ENCODE results near the gene ATP10A. TPM values are rescaled to one million over a fixed set of nuclear protein-coding genes. Genes with fewer than 3 reads are reported as not detected.
A peak's percentile ranks its signal among the peaks of the same experiment; 100 is the strongest.

ATP10A gene
- total RNA-seq, 4 donors from 2014 or later, result 8.1 to 36.0 (median 17.9) TPM

DNA sequence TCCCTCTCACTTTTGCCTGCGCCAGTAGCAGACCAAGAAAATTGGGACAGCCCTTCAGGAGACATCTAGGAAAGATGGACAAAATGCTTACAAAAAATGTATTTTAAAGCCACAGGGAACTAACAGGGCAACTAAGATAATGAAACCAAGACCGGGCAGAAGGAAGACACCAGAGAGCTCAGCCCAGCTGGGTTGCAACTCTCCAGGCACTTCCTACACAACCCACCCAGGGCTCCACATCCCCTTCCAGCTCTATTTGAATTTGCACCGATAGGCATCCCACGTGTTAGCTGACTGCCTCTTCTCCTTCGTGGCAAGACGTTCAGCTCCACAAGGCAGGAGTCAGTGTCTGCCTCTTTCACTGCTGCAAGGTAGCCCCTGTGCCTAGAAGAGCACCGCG, 6.6 kb upstream of the ATP10A start:
- Histone ChIP-seq H3K9me3 (no peaks in the 10 kb centered on the region), H3K4me1 (no peaks in the 10 kb centered on the region), H3K27me3 (no peaks in the 10 kb centered on the region), H3K36me3 (no peaks in the 10 kb centered on the region), H3K4me3 (no peak overlapping the region), H3K27ac (no peak overlapping the region)
- 62% methylated on average over 8 of the region's 8 CpGs for WGBS, 2 donors
- DNase-seq (ENCODE audit: low spot score in 2 of 2), result no peak
- TF ChIP-seq, protein P1, sequence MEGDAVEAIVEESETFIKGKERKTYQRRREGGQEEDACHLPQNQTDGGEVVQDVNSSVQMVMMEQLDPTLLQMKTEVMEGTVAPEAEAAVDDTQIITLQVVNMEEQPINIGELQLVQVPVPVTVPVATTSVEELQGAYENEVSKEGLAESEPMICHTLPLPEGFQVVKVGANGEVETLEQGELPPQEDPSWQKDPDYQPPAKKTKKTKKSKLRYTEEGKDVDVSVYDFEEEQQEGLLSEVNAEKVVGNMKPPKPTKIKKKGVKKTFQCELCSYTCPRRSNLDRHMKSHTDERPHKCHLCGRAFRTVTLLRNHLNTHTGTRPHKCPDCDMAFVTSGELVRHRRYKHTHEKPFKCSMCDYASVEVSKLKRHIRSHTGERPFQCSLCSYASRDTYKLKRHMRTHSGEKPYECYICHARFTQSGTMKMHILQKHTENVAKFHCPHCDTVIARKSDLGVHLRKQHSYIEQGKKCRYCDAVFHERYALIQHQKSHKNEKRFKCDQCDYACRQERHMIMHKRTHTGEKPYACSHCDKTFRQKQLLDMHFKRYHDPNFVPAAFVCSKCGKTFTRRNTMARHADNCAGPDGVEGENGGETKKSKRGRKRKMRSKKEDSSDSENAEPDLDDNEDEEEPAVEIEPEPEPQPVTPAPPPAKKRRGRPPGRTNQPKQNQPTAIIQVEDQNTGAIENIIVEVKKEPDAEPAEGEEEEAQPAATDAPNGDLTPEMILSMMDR (IDR thresholded peaks at IDR 0.05), result no peak
- no peak for TF ChIP-seq POLR2A (IDR thresholded peaks at IDR 0.05)

GRCh38 chr15:25866874-25867273, 3.7 kb upstream of the ATP10A start:
- TF ChIP-seq POLR2A (IDR thresholded peaks at IDR 0.05) (no peak), EP300 (IDR thresholded peaks at IDR 0.05) (no peak)
- TF ChIP-seq, protein P1 (IDR thresholded peaks at IDR 0.05), result no peak
- Histone ChIP-seq H3K4me1 (peaks cover 0 to 19% (median 0%) of the 10 kb centered on the region in 4 donors), H3K9me3 (no peaks in the 10 kb centered on the region), H3K4me3 (no peak overlapping the region), H3K27ac (no peak overlapping the region), H3K27me3 (peaks cover 0 to 4% of the 10 kb centered on the region in 2 donors), H3K36me3 (no peaks in the 10 kb centered on the region)
- WGBS, 2 donors, result 92 to 93% methylated on average over 7 of the region's 7 CpGs
- DNase-seq (ENCODE audit: low spot score in 2 of 2), result no peak

GRCh38 chr15:25866251-25866650, 3.1 kb upstream of the ATP10A start:
- 92 to 96% methylated on average over 8 of the region's 8 CpGs for WGBS, 2 donors
- TF ChIP-seq, protein P1 (IDR thresholded peaks at IDR 0.05), result no peak
- TF ChIP-seq POLR2A (IDR thresholded peaks at IDR 0.05) (no peak), EP300 (IDR thresholded peaks at IDR 0.05) (no peak)
- H3K27ac ChIP-seq, result no peak overlapping the region
- no peak for DNase-seq (ENCODE audit: low spot score in 2 of 2)
- no peaks in the 10 kb centered on the region for H3K36me3 ChIP-seq
- H3K27me3 ChIP-seq, result peaks cover 0 to 4% of the 10 kb centered on the region in 2 donors
- H3K4me3 ChIP-seq, result no peak overlapping the region
- no peaks in the 10 kb centered on the region for H3K9me3 ChIP-seq
- H3K4me1 ChIP-seq, result peaks cover 0 to 26% (median 2%) of the 10 kb centered on the region in 4 donors

GRCh38 chr15:25864966-25865365, 1.8 kb upstream of the ATP10A start:
- WGBS, 2 donors, result 90 to 92% methylated on average over 3 of the region's 3 CpGs

DNA sequence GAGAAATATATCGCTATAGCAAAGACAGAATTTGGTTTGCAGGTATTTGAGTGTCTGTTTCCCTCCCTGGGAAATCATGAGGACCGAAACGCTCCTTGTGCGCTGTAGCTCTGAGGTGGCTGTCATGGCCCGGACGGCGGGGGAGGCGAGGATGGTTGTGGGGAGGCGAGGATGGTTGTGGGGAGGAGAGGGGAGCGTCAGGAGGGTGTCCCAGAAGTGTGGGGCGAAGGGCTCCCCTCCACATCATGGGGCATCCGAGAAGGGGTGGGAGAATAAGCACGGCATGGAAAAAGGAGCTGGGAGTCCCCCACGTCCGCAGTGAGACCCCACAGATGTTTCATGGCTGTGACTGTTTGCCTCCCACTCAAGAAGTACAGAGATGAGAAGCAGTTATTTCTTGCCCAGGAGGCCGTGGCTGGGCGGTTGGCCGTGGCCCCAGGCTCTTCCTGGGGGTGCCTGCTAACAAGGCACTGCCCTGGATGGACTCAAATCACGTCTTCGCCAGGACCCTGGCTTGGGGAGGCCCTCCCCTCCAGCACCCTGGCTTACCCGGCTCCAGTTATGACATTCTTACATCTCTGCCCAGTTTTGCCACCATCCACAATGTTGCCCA, 947 bp upstream of the ATP10A start:
- TF ChIP-seq EP300 (IDR thresholded peaks at IDR 0.05) (no peak), POLR2A (IDR thresholded peaks at IDR 0.05) (no peak)
- TF ChIP-seq, protein P1 (IDR thresholded peaks at IDR 0.05), result no peak
- peak overlapping the region in 3 of 4 donors; percentile 53 to 70 (median 57) for H3K4me3 ChIP-seq
- WGBS, 2 donors, result 80 to 82% methylated on average over 21 of the region's 21 CpGs
- no peaks in the 10 kb centered on the region for H3K9me3 ChIP-seq
- peaks cover 0 to 46% (median 2%) of the 10 kb centered on the region in 4 donors for H3K4me1 ChIP-seq
- H3K36me3 ChIP-seq, result no peaks in the 10 kb centered on the region
- H3K27ac ChIP-seq, result peak overlapping the region in 1 of 4 donors; percentile 81
- peaks cover 0 to 4% of the 10 kb centered on the region in 2 donors for H3K27me3 ChIP-seq
- no peak for DNase-seq (ENCODE audit: low spot score in 2 of 2)

More at GRCh38 chr15:25864966-25865365, 1.8 kb upstream of the ATP10A start:
- DNase-seq (ENCODE audit: low spot score in 2 of 2), result no peak
- H3K36me3 ChIP-seq, result no peaks in the 10 kb centered on the region
- H3K27ac ChIP-seq, result peak overlapping the region in 1 of 4 donors; percentile 24
- no peak for TF ChIP-seq POLR2A (IDR thresholded peaks at IDR 0.05)
- TF ChIP-seq EP300 (IDR thresholded peaks at IDR 0.05), result no peak
- TF ChIP-seq, protein P1 (IDR thresholded peaks at IDR 0.05), result no peak
- H3K27me3 ChIP-seq, result peaks cover 0 to 4% of the 10 kb centered on the region in 2 donors
- no peak overlapping the region for H3K4me3 ChIP-seq
- no peaks in the 10 kb centered on the region for H3K9me3 ChIP-seq
- H3K4me1 ChIP-seq, result peaks cover 0 to 38% (median 2%) of the 10 kb centered on the region in 4 donors
